HepG2 (cell line): ENCODE data around the gene VEZF1. TPM values are rescaled to one million over a fixed set of nuclear protein-coding genes. Genes with fewer than 3 reads are reported as not detected.

Experiments used
- AKAP8 ChIP-seq: sonication (generic); formaldehyde crosslinking; IDR thresholded peaks from 2 replicates; pipeline ENCODE4 v1.5.1; 2020; ENCODE audit warnings: mild to moderate bottlenecking, missing genetic modification reagents
- CHD4 ChIP-seq: fragments of 200-600 bp; sonication (generic); IDR thresholded peaks from 2 replicates; pipeline ENCODE4 v1.7.0; 2017; ENCODE audit warnings: mild to moderate bottlenecking, low read length, borderline replicate concordance
- DNMT1 ChIP-seq: sonication (generic); formaldehyde crosslinking; IDR thresholded peaks from 2 replicates; pipeline ENCODE4 v1.5.1; 2020; ENCODE audit warnings: mild to moderate bottlenecking, missing genetic modification reagents
- GATAD2A ChIP-seq: IDR thresholded peaks from 2 replicates; pipeline ENCODE4 v1.6.1; 2016
- LCORL ChIP-seq, 2 experiments: fragments of 450-650 bp in 1 of 2; sonication (generic) in 1 of 2; formaldehyde crosslinking in 1 of 2; IDR thresholded peaks; 2 replicates each; pipeline versions ENCODE4 v1.5.0 to v1.6.1; 2017 to 2020; ENCODE audit warnings: antibody characterized with exemption in 1 of 2, missing genetic modification reagents in 1 of 2
- NFE2L1 ChIP-seq: sonication (generic); formaldehyde crosslinking; IDR thresholded peaks from 2 replicates; pipeline ENCODE4 v1.4.0; 2020; ENCODE audit warnings: missing genetic modification reagents, mild to moderate bottlenecking, borderline replicate concordance
- NFKB2 ChIP-seq: sonication (generic); formaldehyde crosslinking; IDR thresholded peaks from 2 replicates; pipeline ENCODE4 v1.4.0; 2020; ENCODE audit warnings: missing genetic modification reagents, borderline replicate concordance
- NR2F1 ChIP-seq, 2 experiments: fragments of 450-650 bp in 1 of 2; formaldehyde crosslinking in 1 of 2; IDR thresholded peaks; 2 replicates each; pipeline versions ENCODE4 v1.5.0 to v1.6.1; 2016 to 2020; ENCODE audit warnings: mild to moderate bottlenecking in 1 of 2, missing compliant biosample characterization in 1 of 2, missing genetic modification reagents in 1 of 2, moderate library complexity in 1 of 2
- NRL ChIP-seq: sonication (generic); formaldehyde crosslinking; IDR thresholded peaks from 2 replicates; pipeline ENCODE4 v1.5.0; 2020; ENCODE audit warnings: missing genetic modification reagents, mild to moderate bottlenecking, moderate library complexity, borderline replicate concordance
- RFX3 ChIP-seq: IDR thresholded peaks from 2 replicates; pipeline ENCODE4 v1.6.1; 2016; ENCODE audit warnings: missing biosample characterization, missing genetic modification reagents
- RFX5 ChIP-seq: IDR thresholded peaks from 2 replicates; pipeline ENCODE4 v1.6.1; 2011; ENCODE audit warnings: low read depth, low read length, improper control_type of control experiment
- RXRA ChIP-seq: sonication (generic); formaldehyde crosslinking; IDR thresholded peaks from 2 replicates; pipeline ENCODE4 v1.5.1; 2020; ENCODE audit warnings: missing genetic modification reagents
- TARDBP ChIP-seq: sonication (generic); formaldehyde crosslinking; IDR thresholded peaks from 2 replicates; pipeline ENCODE4 v1.8.0; 2022; ENCODE audit warnings: mild to moderate bottlenecking, missing genetic modification reagents
- ZNF121 ChIP-seq: sonication (generic); formaldehyde crosslinking; IDR thresholded peaks from 2 replicates; pipeline ENCODE4 v1.5.0; 2020; ENCODE audit warnings: mild to moderate bottlenecking, missing genetic modification reagents
- ZNF20 ChIP-seq: sonication (generic); formaldehyde crosslinking; IDR thresholded peaks from 2 replicates; pipeline ENCODE4 v1.4.0; 2020; ENCODE audit warnings: mild to moderate bottlenecking, moderate library complexity, missing genetic modification reagents
- ZNF225 ChIP-seq: sonication (generic); formaldehyde crosslinking; IDR thresholded peaks from 2 replicates; pipeline ENCODE4 v1.4.0; 2020; ENCODE audit warnings: mild to moderate bottlenecking, missing genetic modification reagents
- ZNF256 ChIP-seq: sonication (generic); formaldehyde crosslinking; conservative IDR thresholded peaks from 2 replicates; pipeline ENCODE4 v1.4.0; 2020; ENCODE audit warnings: missing genetic modification reagents
- ZNF264 ChIP-seq: sonication (generic); formaldehyde crosslinking; IDR thresholded peaks from 2 replicates; pipeline ENCODE4 v1.4.0; 2020; ENCODE audit warnings: missing genetic modification reagents
- ZNF441 ChIP-seq: sonication (generic); formaldehyde crosslinking; IDR thresholded peaks from 2 replicates; pipeline ENCODE4 v1.7.0; 2021; ENCODE audit warnings: missing genetic modification reagents, borderline replicate concordance
- ZNF546 ChIP-seq: sonication (generic); formaldehyde crosslinking; conservative IDR thresholded peaks from 2 replicates; pipeline ENCODE4 v1.8.1; 2023; ENCODE audit warnings: mild to moderate bottlenecking, missing genetic modification reagents
- ZNF569 ChIP-seq: sonication (generic); formaldehyde crosslinking; IDR thresholded peaks from 2 replicates; pipeline ENCODE4 v1.5.0; 2020; ENCODE audit warnings: mild to moderate bottlenecking, missing genetic modification reagents, moderate library complexity, borderline replicate concordance
- ZNF670 ChIP-seq: sonication (generic); formaldehyde crosslinking; IDR thresholded peaks from 2 replicates; pipeline ENCODE4 v1.8.0; 2022; ENCODE audit warnings: mild to moderate bottlenecking, missing genetic modification reagents, borderline replicate concordance
- ZNF747 ChIP-seq: sonication (generic); formaldehyde crosslinking; IDR thresholded peaks from 2 replicates; pipeline ENCODE4 v1.8.1; 2023; ENCODE audit warnings: missing genetic modification reagents, mild to moderate bottlenecking, borderline replicate concordance
- ZNF766 ChIP-seq: sonication (generic); formaldehyde crosslinking; IDR thresholded peaks from 2 replicates; pipeline ENCODE4 v1.5.0; 2020; ENCODE audit warnings: missing genetic modification reagents, borderline replicate concordance
- polyA plus RNA-seq, 8 experiments: library from polyadenylated mRNA; depleted of rRNA in 3 of 8; stranded (reverse) in 7 of 8; unstranded in 1 of 8; fragments of >200 nt; fragmentation: Illumina TruSeq in 4 of 8; extraction: Trizol in 4 of 8; gene quantifications; 2 replicates each; pipeline versions ENCODE4 v1.2.1 to v1.2.3, GENCODE V29; 2011 to 2016; ENCODE audit warnings: low read depth in 4 of 8, missing spikeins in 1 of 8, mixed read lengths in 1 of 8; ENCODE audit not compliant: insufficient read depth in 1 of 8
- total RNA-seq, 5 experiments: library from RNA; depleted of rRNA; stranded (reverse); fragments of >200 nt; fragmentation: Illumina TruSeq; extraction: Trizol; gene quantifications; 2 replicates each; pipeline ENCODE4 v1.2.3, GENCODE V29; 2016; ENCODE audit warnings: low read depth in 1 of 5
- TF ChIP-seq, protein P1 (sequence below): sonication (generic); formaldehyde crosslinking; IDR thresholded peaks from 2 replicates; pipeline ENCODE4 v1.8.0; 2022; ENCODE audit warnings: missing genetic modification reagents, low read depth, mild to moderate bottlenecking, borderline replicate concordance
- TF ChIP-seq, protein P2 (sequence below): sonication (generic); formaldehyde crosslinking; conservative IDR thresholded peaks from 2 replicates; pipeline ENCODE4 v1.8.1; 2023; ENCODE audit warnings: missing genetic modification reagents
- TF ChIP-seq, protein P3 (sequence below): IDR thresholded peaks from 2 replicates; pipeline ENCODE4 v1.6.1; 2016

Gene VEZF1
- total and polyA plus RNA-seq, 2 of the 13 experiments (the other 11 are each of a cell fraction or from before 2014, with no cell fraction given): 45.9 to 49.7 TPM

DNA sequence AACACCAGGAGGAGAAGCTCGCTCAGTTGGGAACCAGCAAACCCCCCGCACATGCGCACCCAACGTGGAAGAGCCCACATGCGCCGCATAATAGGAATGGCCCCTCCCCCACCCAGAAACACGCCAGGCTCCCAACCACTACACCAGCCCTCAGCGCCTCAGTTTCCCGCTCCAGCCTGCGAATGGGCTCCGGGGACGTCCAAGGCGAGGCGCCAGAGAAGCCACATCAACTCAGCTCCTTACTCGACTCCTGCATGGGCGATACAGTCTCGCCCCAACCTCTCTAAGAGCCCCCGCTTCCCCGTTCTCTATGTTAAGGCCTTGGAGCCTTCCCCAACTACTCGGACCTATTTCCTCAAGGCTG lies 18.5 kb upstream of the VEZF1 start (continued):
- TF ChIP-seq, protein P1, sequence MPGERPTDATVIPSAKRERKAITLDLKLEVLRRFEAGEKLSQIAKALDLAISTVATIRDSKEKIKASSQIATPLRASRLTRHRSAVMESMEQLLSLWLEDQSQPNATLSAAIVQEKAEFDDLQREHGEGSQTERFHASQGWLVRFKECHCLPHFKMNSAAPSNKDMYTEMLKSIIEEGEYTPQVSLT (CRISPR knock-in tag): no peak
- TF ChIP-seq NRL (CRISPR knock-in tag): no peak
- 0 out of 2 replicates have a peak, but pooled peaks have one; percentile 8 for TF ChIP-seq ZNF747 (CRISPR knock-in tag)
- TF ChIP-seq ZNF569 (CRISPR knock-in tag): peak; percentile 42; the same call in 1 of the 2 replicates
- no peak for TF ChIP-seq ZNF670 (CRISPR knock-in tag)
- TF ChIP-seq DNMT1 (CRISPR knock-in tag): no peak
- TF ChIP-seq ZNF546 (CRISPR knock-in tag): 0 out of 2 replicates have a peak, but pooled peaks have one; percentile 42
- no peak for TF ChIP-seq NR2F1 (CRISPR knock-in tag; IDR thresholded peaks at IDR 0.05)
- no peak for TF ChIP-seq ZNF121 (CRISPR knock-in tag)
- no peak; the same call in 1 of the 2 replicates for TF ChIP-seq ZNF225 (CRISPR knock-in tag)
- TF ChIP-seq LCORL (IDR thresholded peaks at IDR 0.05): no peak
- TF ChIP-seq LCORL (CRISPR knock-in tag; IDR thresholded peaks at IDR 0.05): no peak
- TF ChIP-seq ZNF441 (CRISPR knock-in tag): peak; percentile 59; the same call in 1 of the 2 replicates
- 0 out of 2 replicates have a peak, but pooled peaks have one; percentile 51 for TF ChIP-seq CHD4
- no peak for TF ChIP-seq RXRA
- no peak for TF ChIP-seq RFX3
- TF ChIP-seq, protein P2, sequence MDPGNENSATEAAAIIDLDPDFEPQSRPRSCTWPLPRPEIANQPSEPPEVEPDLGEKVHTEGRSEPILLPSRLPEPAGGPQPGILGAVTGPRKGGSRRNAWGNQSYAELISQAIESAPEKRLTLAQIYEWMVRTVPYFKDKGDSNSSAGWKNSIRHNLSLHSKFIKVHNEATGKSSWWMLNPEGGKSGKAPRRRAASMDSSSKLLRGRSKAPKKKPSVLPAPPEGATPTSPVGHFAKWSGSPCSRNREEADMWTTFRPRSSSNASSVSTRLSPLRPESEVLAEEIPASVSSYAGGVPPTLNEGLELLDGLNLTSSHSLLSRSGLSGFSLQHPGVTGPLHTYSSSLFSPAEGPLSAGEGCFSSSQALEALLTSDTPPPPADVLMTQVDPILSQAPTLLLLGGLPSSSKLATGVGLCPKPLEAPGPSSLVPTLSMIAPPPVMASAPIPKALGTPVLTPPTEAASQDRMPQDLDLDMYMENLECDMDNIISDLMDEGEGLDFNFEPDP (CRISPR knock-in tag): peak; percentile 77; the same call in 1 of the 2 replicates
- peak; percentile 49; the same call in 1 of the 2 replicates for TF ChIP-seq AKAP8
- no peak for TF ChIP-seq TARDBP
- TF ChIP-seq RFX5: no peak
- no peak for TF ChIP-seq GATAD2A (CRISPR knock-in tag)
- TF ChIP-seq, protein P3, sequence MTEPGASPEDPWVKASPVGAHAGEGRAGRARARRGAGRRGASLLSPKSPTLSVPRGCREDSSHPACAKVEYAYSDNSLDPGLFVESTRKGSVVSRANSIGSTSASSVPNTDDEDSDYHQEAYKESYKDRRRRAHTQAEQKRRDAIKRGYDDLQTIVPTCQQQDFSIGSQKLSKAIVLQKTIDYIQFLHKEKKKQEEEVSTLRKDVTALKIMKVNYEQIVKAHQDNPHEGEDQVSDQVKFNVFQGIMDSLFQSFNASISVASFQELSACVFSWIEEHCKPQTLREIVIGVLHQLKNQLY (CRISPR knock-in tag): no peak
- peak; percentile 25; the same call in 1 of the 2 replicates for TF ChIP-seq ZNF264 (CRISPR knock-in tag)
- no peak for TF ChIP-seq ZNF256 (CRISPR knock-in tag)
- no peak for TF ChIP-seq ZNF766 (CRISPR knock-in tag)
- TF ChIP-seq NFE2L1 (CRISPR knock-in tag): peak; percentile 24; the same call in 1 of the 2 replicates
- no peak for TF ChIP-seq ZNF20 (CRISPR knock-in tag)
- TF ChIP-seq NFKB2 (CRISPR knock-in tag): no peak; the same call in 1 of the 2 replicates
